NB4 (cell line): ENCODE measurements around the gene MST1.

ENCODE experiments used
- POLR2A ChIP-seq: IDR thresholded peaks from 2 replicates; pipeline ENCODE4 v1.6.1; 2011; ENCODE audit warnings: mild to moderate bottlenecking; ENCODE audit not compliant: insufficient read length; ENCODE audit errors: extremely low read depth
- TF ChIP-seq, protein P1 (sequence below): IDR thresholded peaks from one replicate; pipeline ENCODE4 v1.5.1; 2012; ENCODE audit warnings: low read depth, low read length
- TF ChIP-seq, protein P2 (sequence below): IDR thresholded peaks from 2 replicates; pipeline ENCODE4 v1.6.1; 2011; ENCODE audit warnings: low read depth, low read length

DNA sequence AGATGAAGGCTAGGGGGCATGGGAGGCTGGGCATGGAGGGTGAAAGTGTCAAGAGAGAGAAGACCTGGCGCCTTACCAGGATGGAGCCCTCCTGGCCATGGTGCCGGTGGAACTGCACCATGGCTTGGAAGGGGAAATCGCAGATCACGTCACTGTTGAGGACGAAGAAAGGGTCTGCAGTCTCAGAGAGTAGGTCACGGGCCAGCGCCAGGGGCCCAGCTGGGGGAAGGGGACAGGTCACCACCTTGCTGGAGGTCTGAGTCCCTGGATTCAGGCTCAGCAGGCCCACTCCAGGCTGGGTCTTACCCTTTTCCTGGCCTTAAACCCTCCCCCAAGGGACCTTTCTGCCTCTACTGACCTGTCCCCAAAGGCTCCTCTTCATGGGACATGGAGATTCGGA is 33.6 kb upstream of the MST1 start:
- TF ChIP-seq, protein P1, sequence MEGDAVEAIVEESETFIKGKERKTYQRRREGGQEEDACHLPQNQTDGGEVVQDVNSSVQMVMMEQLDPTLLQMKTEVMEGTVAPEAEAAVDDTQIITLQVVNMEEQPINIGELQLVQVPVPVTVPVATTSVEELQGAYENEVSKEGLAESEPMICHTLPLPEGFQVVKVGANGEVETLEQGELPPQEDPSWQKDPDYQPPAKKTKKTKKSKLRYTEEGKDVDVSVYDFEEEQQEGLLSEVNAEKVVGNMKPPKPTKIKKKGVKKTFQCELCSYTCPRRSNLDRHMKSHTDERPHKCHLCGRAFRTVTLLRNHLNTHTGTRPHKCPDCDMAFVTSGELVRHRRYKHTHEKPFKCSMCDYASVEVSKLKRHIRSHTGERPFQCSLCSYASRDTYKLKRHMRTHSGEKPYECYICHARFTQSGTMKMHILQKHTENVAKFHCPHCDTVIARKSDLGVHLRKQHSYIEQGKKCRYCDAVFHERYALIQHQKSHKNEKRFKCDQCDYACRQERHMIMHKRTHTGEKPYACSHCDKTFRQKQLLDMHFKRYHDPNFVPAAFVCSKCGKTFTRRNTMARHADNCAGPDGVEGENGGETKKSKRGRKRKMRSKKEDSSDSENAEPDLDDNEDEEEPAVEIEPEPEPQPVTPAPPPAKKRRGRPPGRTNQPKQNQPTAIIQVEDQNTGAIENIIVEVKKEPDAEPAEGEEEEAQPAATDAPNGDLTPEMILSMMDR: no peak
- TF ChIP-seq POLR2A: no peak
- TF ChIP-seq, protein P2, sequence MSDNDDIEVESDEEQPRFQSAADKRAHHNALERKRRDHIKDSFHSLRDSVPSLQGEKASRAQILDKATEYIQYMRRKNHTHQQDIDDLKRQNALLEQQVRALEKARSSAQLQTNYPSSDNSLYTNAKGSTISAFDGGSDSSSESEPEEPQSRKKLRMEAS: no peak
